ENCODE data around the gene PGAP2.
A peak's percentile ranks its signal among the peaks of the same experiment; 100 is the strongest.
"Not testable (repeated sequence)": the region's sequence is repeated elsewhere in the genome, so short reads cannot be mapped to it uniquely, and the experiment has no call there.

PGAP2 gene

DNA sequence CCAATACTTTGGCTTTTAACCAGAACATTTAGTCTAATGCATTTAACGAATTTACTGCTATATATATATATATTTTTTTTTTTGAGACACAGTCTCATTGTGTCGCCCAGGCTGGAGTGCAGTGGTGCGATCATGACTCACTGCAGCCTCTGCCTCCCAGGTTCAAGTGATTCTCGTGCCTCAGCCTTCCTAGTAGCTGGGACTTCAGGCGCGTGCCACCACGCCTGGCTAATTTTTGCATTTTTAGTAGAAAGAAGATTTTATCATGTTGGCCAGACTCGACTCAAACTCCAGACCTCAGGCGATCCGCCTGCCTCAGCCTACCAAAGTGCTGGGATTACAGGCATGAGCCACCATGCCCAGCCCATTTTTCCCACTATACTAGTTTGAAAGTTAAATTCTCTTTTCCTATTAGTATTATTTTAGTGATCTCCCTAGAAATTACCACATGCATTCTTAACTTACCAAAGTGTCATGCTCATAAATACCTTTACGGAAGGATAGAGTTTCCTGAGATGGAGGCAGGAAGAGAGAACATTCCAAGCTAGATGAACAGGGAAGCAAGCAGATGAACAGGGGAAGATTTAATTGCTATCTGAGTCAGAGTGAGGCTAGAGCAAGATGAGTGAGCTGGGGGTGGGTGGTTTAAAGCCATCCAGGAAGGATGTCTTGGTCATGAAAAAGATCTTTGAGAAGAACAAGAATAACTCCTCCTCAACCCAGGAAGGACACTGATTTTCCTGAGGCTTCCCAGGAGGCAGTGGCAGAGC lies 4.4 kb upstream of the PGAP2 start:
- no peak for DNase-seq (ENCODE audit: low read depth in 3 of 3)

DNA sequence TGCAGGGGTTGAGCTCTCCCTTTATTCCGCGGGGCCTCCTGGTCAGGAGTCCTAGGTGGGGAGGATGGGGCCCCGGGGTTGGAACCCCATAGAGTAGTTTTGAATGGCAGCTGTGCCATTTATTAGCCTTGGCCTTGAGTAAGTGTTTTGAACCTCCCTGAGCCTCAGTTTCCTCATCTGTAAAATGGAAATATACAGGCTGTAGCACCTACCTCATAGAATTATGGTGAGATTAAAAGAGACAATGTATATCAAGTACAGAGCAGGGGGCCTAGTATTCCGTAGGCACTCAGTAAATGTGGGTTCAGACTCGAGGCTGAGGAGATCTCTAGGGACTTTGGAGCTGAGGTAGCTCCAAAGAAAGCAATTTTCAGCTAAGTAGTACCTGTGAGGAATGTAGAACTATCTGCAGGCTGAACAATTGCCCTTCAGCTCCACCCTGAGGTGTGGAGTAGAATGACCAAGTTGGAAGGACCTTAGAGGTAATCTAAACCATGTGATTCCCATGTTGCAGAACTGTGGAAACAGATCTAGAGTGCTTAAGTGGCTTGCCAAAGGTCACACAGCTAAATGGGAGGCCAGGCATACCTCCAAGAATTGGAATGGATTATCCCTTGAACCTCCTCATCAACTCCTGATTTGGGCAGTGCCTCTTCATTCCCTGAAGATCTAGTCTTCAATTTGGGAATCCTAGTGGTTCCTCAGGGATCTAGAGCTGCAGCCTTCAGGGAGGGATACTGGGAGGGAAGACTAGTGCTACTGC lies 682 bp downstream of the PGAP2 start:
- peak in 1 of 3 donors; percentile 16 for DNase-seq (ENCODE audit: low read depth in 3 of 3)

DNA sequence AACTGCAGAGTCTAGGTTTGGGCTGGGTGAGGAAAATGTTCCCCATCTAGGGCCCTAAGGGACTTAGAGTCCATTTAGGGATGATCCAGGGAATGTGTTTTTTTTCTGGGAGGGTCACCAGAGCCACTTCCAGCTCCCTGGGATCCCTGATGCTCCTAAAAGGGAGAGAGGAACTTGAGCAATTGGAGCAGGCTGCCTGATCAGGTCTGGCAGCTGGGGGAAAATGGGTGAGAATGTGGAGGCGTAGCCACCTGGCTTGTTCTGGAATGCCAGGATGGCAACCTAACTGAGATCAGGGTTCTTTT lies 1.2 kb downstream of the PGAP2 start:
- DNase-seq (ENCODE audit: low read depth in 3 of 3): no peak

DNA sequence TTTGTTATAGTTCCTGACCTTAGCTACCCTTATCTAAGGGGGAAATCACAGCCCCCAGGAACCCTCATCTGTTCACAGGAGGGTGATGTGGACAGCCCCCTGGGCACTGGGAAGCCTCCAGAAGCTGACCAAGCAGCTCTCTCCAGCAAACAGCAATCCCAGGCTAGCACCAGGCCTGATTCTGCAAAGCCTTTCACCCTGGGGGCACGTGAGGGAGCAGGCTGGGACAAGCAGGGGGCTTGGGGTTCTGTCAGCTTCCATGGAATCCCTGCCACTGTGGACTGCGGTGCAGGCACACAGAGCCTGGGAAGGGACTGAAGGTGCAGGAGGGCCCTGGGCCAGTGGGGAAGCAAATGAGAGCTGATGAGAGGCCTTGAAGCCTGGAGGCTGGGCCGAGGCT lies 2.1 kb downstream of the PGAP2 start:
- no peak for DNase-seq (ENCODE audit: low read depth in 3 of 3)

DNA sequence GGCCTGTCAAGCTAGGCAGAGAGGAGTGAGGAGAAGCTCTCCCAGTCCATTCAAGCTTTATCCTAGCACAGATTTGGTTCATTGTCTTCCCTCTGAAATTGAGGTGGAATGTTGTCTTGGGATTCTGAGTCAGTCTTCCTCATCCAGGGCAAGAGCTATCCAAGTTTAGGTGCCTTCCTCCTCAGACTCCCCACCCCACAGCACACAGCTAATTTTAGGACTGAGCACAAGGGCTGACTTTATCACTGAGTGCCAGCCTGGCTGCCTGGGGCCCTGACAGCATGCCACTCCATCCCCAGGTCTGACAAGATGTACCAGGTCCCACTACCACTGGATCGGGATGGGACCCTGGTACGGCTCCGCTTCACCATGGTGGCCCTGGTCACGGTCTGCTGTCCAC lies 2.6 kb downstream of the PGAP2 start:
- no peak for DNase-seq (ENCODE audit: low read depth in 3 of 3)

DNA sequence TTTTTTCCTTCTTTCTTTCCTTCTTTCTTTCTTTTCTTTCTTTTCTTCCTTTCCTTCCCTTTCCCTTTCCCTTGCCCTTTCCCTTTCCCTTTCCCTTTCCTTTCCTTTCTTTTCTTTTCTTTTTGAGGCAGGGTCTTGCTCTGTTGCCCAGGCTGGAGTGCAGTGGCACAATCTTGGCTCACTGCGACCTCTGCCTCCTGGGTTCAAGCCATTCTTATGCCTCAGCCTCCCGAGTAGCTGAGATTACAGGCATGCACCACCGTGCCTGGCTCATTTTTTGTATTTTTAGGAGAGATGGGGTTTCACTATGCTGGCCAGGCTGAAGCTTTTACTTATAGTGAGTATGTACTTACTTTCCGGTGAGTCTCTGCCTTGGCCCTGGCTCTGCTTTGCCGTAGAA lies 6.5 kb downstream of the PGAP2 start:
- not testable (repeated sequence) for DNase-seq (ENCODE audit: low read depth in 3 of 3)

DNA sequence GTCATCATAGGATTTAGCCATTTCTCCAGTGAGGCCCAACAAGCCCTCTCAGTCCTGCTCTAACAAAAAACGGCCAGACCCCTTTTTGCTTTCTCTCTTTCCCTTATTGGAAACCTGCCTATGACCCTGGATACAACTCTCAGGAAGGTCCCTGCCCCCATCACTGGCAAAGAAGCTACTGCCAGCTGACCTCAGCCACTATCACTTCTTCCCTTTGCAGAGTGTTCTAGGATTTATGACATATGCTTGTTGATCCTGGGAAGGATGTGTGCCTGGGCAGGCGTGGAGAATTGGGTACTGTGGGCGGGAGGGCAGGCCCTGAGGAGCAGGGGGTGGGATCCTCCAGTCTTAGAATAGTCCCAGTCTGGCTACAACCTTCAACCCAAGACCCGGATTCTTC lies 7.5 kb downstream of the PGAP2 start:
- no peak for DNase-seq (ENCODE audit: low read depth in 3 of 3)

DNA sequence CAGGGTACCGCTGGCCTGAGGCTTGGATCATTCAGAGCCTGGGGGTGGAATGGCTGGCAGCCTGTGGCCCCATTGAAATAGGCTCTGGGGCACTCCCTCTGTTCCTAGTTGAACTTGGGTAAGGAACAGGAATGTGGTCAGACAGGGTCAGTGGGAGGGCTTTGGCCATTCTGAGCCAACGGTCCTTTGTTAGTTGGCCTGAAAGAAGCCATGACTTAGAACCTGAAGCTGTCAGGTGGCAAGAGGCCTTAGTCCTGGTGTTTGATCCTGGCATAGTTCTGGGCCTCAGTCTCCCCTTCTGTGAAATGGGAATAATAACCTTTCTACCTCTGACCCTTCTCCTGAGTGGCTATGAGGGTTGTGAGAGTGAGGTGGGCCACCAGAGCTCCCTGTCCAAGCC lies 8.3 kb downstream of the PGAP2 start:
- no peak for DNase-seq (ENCODE audit: low read depth in 3 of 3)

DNA sequence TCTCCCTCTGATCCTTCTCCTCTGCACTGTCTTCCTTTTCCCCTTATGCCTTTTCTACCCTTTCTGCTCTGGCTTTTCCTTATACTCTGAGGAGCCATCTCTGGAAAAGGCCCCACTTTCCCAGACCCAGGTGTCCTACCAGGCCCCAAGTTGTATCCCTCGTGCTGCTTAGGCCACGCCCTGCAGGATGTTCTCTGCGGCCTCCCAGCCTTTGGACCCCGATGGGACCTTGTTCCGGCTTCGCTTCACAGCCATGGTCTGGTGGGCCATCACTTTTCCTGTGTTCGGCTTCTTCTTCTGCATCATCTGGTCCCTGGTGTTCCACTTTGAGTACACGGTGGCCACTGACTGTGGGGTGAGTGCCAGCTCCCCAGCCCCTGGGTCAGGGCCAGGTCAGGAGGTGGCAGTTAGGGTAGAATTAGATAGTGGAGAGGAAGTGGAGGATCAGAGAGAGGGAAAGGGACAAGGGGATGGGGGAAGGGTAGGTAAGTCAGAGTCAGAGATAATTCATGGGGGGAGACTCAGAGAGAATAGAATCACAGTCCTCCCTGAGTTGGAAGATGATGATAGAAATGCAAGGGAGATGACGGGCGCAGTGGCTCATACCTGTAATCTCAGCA lies 8.9 kb downstream of the PGAP2 start:
- no peak for DNase-seq (ENCODE audit: low read depth in 3 of 3)

DNA sequence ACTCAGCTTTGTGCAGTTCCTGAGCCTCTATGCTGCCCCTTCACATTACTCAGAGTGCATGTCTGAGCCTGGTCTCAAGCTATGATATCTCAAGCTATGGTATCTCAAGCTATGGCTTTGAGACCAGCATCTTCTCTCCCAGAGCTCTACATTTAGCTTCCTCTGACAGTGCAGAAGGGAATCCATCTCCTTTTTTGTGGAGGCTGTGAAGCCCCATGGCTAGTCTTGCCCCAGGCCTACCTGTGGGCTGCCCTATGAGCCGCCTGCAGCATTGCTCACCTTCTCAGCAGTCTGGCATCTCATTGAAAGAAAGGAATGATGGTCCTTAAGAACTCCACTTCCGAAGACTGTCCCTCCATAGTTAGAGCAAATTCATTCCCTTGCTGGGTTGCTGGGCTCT lies 12.6 kb downstream of the PGAP2 start:
- no peak for DNase-seq (ENCODE audit: low read depth in 3 of 3)

DNA sequence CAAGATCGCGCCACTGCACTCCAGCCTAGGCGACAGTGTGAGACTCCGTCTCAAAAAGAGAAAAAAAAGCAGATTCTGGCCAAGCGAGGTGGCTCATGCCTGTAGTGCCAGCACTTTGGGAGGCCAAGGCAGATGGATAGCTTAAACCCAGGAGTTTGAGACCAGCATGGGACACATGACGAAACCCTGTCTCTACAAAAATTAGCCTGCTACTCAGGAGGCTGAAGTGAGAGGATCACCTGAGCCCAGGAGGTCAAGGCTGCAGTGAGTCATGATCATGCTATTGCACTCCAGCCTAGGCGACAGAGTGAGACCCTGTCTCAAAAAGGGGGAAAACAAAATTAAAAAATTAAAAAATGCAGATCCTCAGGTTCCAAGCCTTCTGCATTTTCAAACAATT lies 14.0 kb downstream of the PGAP2 start:
- DNase-seq (ENCODE audit: low read depth in 3 of 3): no peak

DNA sequence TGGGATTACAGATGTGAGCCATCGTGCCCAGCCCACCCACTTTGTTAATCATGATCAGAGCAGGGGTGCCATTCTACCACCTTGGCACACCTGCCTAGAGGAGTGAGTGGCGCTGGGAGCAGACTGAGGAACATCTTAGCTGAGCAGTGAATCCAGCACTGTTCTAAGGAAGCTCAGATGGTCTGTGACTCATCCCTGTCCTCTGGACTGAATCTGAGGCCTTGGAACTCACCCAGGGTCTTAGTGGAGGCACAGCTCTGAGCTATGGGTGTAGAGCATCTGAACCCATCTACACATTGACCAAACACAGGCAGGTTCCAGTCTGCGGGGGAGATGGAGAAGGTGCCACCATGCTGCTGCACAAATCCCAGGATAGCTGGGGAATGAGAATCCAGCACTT lies 14.9 kb downstream of the PGAP2 start:
- DNase-seq (ENCODE audit: low read depth in 3 of 3): no peak

DNA sequence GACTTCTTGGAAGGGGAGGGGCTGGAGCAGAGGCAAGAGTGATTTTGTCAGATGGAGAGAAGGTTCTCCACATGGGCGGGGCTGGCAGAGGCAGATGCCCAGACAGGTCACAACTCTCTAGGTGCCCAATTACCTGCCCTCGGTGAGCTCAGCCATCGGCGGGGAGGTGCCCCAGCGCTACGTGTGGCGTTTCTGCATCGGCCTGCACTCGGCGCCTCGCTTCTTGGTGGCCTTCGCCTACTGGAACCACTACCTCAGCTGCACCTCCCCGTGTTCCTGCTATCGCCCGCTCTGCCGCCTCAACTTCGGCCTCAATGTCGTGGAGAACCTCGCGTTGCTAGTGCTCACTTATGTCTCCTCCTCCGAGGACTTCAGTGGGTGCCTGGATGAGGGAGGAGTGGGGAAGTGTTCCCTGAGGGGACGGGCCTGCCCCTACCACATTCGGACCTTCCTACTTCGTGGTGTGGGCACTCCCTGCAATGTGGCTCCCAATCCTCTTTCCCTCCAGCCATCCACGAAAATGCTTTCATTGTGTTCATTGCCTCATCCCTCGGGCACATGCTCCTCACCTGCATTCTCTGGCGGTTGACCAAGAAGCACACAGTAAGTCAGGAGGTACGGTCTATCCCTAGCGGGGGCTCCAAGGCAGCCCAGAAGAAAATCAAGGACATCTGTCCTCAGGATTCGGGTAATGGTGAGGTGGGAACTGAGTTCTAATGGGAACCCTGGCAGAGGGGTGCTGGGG lies 15.6 kb downstream of the PGAP2 start:
- DNase-seq (ENCODE audit: low read depth in 3 of 3): no peak

DNA sequence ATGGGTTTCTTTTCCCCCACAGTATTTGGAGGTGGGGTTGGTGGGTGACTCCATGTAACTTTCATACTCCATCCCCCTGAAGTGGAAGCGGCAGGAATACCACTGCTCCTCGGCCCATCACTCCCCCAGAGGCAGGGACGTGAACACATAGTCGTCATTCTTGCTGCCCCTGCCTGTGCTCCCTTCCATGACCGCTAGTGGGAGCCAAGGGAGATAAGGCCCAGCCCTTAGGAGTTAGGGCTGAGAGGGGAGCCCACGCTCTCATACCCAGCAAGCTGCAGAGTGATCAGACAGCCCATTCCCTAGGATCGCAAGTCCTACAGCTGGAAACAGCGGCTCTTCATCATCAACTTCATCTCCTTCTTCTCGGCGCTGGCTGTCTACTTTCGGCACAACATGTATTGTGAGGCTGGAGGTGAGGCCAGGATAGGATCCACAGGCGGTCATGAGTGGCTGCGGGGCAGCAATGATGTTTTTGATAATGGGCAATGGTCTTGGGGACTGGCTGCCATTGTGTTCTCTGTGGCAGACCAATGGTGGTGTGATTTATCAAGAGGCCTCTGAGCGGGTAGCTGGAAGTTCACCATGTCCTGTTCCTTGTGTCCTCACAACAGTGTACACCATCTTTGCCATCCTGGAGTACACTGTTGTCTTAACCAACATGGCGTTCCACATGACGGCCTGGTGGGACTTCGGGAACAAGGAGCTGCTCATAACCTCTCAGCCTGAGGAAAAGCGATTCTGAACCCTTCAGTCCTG lies 16.5 kb downstream of the PGAP2 start:
- peak; percentile 61 to 76 (median 74) for DNase-seq (ENCODE audit: low read depth in 3 of 3)

DNA sequence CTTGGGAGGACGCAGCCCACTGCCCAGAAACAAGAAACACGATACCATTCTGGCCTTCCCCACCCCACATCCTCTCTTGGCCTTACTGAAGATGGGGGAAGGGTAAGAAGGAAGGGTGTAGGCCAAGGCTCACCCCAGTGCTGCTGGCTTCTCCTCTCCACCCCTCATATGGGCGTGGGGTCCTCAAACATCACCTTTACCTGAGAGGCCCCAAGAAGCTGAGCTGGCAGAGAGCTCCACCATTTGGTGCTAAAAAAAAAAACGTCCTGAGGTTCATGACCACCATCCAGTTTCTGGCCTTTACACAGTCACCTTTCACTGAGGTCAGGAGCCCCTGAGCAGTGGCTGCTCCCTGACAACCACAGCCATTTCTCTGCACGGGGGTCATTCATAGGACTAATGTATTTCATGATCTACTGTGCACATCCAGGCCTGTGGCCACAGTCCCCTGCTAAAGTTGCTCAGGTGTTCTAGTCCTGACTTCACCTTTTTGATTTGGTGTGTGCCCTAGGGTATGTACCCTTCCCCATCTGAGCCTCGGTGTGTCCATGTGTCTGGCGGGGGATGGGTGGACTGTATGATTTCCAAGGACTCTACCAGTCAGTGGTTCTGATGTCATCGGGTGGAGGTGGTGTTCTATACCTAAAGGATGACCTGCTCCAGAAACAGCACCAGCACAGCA lies 17.3 kb downstream of the PGAP2 start:
- no peak for DNase-seq (ENCODE audit: low read depth in 3 of 3)

DNA sequence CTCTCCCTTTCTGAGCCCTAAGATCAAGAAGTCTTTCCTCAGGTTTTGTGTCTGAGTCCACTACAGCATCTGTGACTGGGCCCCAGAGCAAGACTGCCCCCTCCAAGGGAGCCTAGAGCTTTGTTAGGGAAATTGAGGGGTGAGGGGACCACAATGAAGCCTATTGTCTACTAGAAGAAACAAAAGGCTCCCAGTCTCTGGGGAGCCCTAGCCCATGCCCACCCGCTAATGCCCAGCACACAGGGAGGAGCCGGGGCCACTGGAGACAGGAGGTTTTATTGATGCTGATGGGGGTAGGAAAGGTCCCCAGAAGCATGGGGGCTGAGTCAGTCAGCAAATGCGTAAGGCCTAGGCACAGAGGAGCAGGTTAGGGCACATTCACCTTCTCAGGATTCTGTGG lies 18.4 kb downstream of the PGAP2 start:
- DNase-seq (ENCODE audit: low read depth in 3 of 3): no peak

DNA sequence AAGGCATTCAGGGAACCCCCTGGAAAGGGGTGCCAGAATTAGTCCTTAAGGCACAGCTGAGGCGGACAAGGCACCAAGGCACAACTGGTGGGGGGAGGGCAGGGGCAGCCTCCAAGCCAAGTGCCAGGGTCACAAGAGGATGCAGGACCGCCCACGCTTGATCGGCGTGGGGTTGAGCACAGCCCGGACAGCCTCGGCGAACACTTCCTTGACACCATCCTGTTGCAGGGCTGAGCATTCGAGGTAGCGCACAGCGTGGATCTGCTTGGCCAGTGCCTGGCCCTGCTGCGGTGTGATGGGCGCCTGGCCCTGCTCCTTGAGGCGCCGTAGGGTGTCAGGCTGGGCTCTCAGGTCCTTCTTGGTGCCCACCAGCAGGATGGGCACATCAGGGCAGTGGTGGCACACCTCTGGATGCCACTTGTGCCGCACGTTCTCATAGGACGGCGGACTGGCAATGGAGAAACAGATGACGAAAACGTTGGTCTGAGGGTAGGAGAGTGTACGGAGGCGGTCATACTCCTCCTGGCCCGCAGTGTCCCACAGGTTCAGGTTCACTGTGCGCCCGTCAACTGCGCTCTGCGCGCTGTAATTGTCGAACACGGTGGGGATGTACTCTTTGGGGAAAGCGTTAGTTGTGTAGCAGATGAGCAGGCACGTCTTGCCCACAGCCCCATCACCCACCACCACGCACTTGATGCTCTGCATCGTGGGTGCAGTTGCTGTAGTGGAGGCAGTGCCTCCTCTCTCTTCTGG lies 19.2 kb downstream of the PGAP2 start:
- no peak for DNase-seq (ENCODE audit: low read depth in 3 of 3)

DNA sequence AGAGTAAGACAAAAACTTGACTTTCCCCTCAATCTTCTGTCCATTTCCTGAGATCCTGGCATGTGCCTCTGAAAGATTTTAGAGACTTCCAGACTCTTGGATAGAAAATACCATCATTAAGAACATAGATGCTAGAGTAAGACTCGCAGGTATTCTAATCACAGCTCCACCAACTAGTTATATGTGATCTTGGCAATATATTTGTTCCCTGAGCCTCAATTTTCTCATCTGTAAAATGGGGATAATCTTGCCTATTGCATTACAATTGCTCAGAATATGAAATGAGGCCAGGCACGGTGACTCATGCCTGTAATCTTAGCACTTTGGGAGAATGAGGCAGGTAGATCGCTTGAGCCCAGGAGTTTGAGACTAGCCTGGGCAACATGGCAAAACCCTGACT lies 21.7 kb downstream of the PGAP2 start:
- DNase-seq (ENCODE audit: low read depth in 3 of 3): no peak

DNA sequence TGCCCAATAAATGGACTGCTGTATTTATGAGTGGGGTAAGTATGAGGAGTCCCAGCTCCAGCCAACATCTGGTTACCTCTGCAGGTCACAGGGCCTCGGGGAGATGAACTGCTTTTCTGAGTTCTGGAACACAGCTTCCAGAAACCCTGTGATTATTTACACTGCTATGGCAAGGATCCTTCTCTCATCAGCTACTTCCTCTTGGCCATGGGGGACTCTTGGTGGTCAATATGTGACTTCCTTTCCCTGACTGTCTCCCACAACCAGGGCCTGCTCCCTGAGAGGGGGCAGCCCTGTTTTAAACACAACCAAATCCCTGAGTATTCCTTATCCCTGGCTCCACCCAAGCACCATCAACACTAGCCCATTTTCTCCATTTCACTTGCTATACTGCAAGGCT lies 22.4 kb downstream of the PGAP2 start:
- no peak for DNase-seq (ENCODE audit: low read depth in 3 of 3)
